Fibroblast of the aortic adventitia (primary cell): ENCODE measurements around the gene PCSK9. TPM values are rescaled to one million over a fixed set of nuclear protein-coding genes. Genes with fewer than 3 reads are reported as not detected.

Experiments used
- DNase-seq: peaks from one replicate; pipeline ENCODE4 v3.0.0-alpha.2; 2010; ENCODE audit warnings: low read depth
- H3K4me3 ChIP-seq: 2 replicates; pipeline ENCODE4 v1.5.1; 2011; ENCODE audit warnings: low read depth, mild to moderate bottlenecking, control low read depth, low read length, moderate library complexity
- total RNA-seq: library from RNA; depleted of rRNA; stranded (reverse); fragments of >200 nt; gene quantifications from 2 replicates; pipeline ENCODE4 v1.2.3, GENCODE V29; 2012; ENCODE audit warnings: low replicate concordance
- TF ChIP-seq, protein P1 (sequence below): IDR thresholded peaks from 2 replicates; pipeline ENCODE4 v1.5.1; 2011; ENCODE audit warnings: mild to moderate bottlenecking, low read length, control low read depth, inconsistent platforms; ENCODE audit not compliant: insufficient read depth

PCSK9 gene
- total RNA-seq, 1 donor: 1.1 TPM

GRCh38 chr1:55062801-55063576, 23.6 kb downstream of the PCSK9 start:
- TF ChIP-seq, protein P1, sequence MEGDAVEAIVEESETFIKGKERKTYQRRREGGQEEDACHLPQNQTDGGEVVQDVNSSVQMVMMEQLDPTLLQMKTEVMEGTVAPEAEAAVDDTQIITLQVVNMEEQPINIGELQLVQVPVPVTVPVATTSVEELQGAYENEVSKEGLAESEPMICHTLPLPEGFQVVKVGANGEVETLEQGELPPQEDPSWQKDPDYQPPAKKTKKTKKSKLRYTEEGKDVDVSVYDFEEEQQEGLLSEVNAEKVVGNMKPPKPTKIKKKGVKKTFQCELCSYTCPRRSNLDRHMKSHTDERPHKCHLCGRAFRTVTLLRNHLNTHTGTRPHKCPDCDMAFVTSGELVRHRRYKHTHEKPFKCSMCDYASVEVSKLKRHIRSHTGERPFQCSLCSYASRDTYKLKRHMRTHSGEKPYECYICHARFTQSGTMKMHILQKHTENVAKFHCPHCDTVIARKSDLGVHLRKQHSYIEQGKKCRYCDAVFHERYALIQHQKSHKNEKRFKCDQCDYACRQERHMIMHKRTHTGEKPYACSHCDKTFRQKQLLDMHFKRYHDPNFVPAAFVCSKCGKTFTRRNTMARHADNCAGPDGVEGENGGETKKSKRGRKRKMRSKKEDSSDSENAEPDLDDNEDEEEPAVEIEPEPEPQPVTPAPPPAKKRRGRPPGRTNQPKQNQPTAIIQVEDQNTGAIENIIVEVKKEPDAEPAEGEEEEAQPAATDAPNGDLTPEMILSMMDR: no peak
- no peak overlapping the region for H3K4me3 ChIP-seq
- DNase-seq: no peak

DNA sequence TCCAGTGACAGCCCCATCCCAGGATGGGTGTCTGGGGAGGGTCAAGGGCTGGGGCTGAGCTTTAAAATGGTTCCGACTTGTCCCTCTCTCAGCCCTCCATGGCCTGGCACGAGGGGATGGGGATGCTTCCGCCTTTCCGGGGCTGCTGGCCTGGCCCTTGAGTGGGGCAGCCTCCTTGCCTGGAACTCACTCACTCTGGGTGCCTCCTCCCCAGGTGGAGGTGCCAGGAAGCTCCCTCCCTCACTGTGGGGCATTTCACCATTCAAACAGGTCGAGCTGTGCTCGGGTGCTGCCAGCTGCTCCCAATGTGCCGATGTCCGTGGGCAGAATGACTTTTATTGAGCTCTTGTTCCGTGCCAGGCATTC, 24.2 kb downstream of the PCSK9 start:
- TF ChIP-seq, protein P1: no peak
- DNase-seq: no peak

DNA sequence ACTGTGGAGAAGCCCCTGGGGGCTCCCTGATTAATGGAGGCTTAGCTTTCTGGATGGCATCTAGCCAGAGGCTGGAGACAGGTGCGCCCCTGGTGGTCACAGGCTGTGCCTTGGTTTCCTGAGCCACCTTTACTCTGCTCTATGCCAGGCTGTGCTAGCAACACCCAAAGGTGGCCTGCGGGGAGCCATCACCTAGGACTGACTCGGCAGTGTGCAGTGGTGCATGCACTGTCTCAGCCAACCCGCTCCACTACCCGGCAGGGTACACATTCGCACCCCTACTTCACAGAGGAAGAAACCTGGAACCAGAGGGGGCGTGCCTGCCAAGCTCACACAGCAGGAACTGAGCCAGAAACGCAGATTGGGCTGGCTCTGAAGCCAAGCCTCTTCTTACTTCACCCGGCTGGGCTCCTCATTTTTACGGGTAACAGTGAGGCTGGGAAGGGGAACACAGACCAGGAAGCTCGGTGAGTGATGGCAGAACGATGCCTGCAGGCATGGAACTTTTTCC, 24.8 kb downstream of the PCSK9 start:
- H3K4me3 ChIP-seq: no peak overlapping the region
- DNase-seq: peak; percentile 55
- TF ChIP-seq, protein P1: peak; percentile 31

More for the DNA sequence above, 24.2 kb downstream of the PCSK9 start:
- no peak overlapping the region for H3K4me3 ChIP-seq

DNA sequence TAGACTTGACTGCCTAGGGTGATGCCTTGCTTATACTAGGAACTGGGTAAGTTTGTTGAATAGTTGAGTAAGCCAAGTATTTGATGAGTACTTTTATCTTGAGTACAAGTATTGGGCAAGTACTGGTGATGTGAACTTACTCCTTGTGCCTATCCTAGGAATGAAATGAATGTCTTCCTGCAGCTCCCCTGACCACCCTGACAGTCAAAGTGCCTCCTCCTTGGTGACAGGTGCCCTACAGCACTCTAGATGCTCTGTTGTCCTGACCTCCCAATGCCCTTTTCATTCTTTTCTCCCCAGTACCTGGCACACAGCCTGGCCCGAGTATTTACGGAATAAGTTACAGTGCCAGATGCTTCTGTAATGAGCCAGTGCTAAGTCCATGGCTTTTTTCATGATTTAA, 25.5 kb downstream of the PCSK9 start:
- H3K4me3 ChIP-seq: no peak overlapping the region
- TF ChIP-seq, protein P1: no peak
- DNase-seq: peak; percentile 69

DNA sequence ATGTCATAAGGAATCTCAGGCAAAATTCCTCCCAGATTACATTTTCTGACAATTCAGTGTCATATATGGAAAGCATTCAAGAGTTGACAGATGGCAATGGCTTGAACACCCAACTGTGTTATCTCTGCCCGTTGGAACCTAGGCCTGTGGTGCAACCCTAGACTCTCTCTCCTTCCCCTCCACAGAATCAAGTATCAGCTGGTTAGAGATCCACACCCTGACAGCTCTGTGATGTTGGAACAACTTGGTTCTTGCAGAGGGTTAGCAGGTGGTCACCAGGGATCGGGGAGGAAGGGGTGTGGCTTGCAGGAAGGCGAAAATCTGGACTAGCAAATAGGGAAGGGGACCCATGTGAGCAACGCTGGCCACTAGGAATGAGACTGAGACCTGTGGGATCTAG, 26.3 kb downstream of the PCSK9 start:
- H3K4me3 ChIP-seq: no peak overlapping the region
- DNase-seq: no peak
- TF ChIP-seq, protein P1: no peak

- TF ChIP-seq, protein P1: no peak
- DNase-seq: no peak
- H3K4me3 ChIP-seq: no peak overlapping the region
These were observed 27.9 kb downstream of the PCSK9 start for GRCh38 chr1:55067022-55067778.
